WTC11 (cell line): ENCODE results near the gene SVBP. TPM values are rescaled to one million over a fixed set of nuclear protein-coding genes. Genes with fewer than 3 reads are reported as not detected.
A peak's percentile ranks its signal among the peaks of the same experiment; 100 is the strongest.

ENCODE experiments used
- ATAC-seq: fragments of 200-7000 bp; cut with Tn5 transposase; 2 replicates; pipeline ENCODE4 v1.10.0; 2021; ENCODE audit warnings: mild to moderate bottlenecking, moderate library complexity
- CTCF ChIA-PET: fragments of 300-600 bp; sonication (Branson Sonifier 250); formaldehyde crosslinking; loops from one replicate; lab custom pipeline; 2021; ENCODE audit warnings: antibody characterized with exemption; lab: Charles Lee
- POLR2A ChIA-PET: fragments of 350-600 bp; sonication (Branson Sonifier 250); formaldehyde crosslinking; loops from one replicate; lab custom pipeline; 2021; ENCODE audit warnings: antibody characterized with exemption; lab: Charles Lee
- DNase-seq: peaks from one replicate; pipeline ENCODE4 v3.0.0; 2021; ENCODE audit warnings: low spot score
- H3K27ac Mint-ChIP-seq: 2 replicates; pipeline ENCODE4 v1.8.0; 2021; ENCODE audit warnings: mixed read lengths
- H3K27me3 Mint-ChIP-seq: 2 replicates; pipeline ENCODE4 v1.8.0; 2021; ENCODE audit warnings: low read depth, mild to moderate bottlenecking, moderate library complexity, mixed read lengths
- H3K36me3 Mint-ChIP-seq: 2 replicates; pipeline ENCODE4 v1.8.0; 2021; ENCODE audit warnings: mixed read lengths
- H3K4me1 Mint-ChIP-seq: 2 replicates; pipeline ENCODE4 v1.8.0; 2022; ENCODE audit warnings: mixed read lengths
- H3K4me3 Mint-ChIP-seq: 2 replicates; pipeline ENCODE4 v1.8.0; 2021; ENCODE audit warnings: mild to moderate bottlenecking, moderate library complexity, mixed read lengths
- H3K9me3 Mint-ChIP-seq: 2 replicates; pipeline ENCODE4 v1.8.0; 2021; ENCODE audit warnings: mixed read lengths
- CBFB ChIP-seq: sonication (generic); formaldehyde crosslinking; IDR thresholded peaks from 2 replicates; pipeline ENCODE4 v1.8.1; 2022; ENCODE audit warnings: mild to moderate bottlenecking, low read depth, missing genetic modification reagents
- E2F4 ChIP-seq: sonication (generic); formaldehyde crosslinking; IDR thresholded peaks from 2 replicates; pipeline ENCODE4 v1.8.1; 2022; ENCODE audit warnings: low read depth, mild to moderate bottlenecking, moderate library complexity, missing genetic modification reagents, borderline replicate concordance
- ETV6 ChIP-seq: sonication (generic); formaldehyde crosslinking; IDR thresholded peaks from 2 replicates; pipeline ENCODE4 v1.8.1; 2022; ENCODE audit warnings: mild to moderate bottlenecking, missing genetic modification reagents
- FOXJ3 ChIP-seq: sonication (generic); formaldehyde crosslinking; IDR thresholded peaks from 2 replicates; pipeline ENCODE4 v1.9.0; 2021; ENCODE audit warnings: missing genetic modification reagents, mild to moderate bottlenecking, borderline replicate concordance
- GABPB1 ChIP-seq: sonication (generic); formaldehyde crosslinking; IDR thresholded peaks from 2 replicates; pipeline ENCODE4 v1.8.1; 2023; ENCODE audit warnings: mild to moderate bottlenecking, missing genetic modification reagents
- GTF2I ChIP-seq: fragments of 250-450 bp; sonication (Bioruptor Pico); conservative IDR thresholded peaks from 2 replicates; pipeline ENCODE4 v1.4.0; 2021; ENCODE audit warnings: mild to moderate bottlenecking
- HMGA2 ChIP-seq: fragments of 250-450 bp; sonication (Bioruptor Pico); IDR thresholded peaks from 2 replicates; pipeline ENCODE4 v1.4.0; 2021; ENCODE audit warnings: mild to moderate bottlenecking, moderate library complexity
- KAT7 ChIP-seq: sonication (generic); formaldehyde crosslinking; IDR thresholded peaks from 2 replicates; pipeline ENCODE4 v1.8.1; 2023; ENCODE audit warnings: missing genetic modification reagents, mild to moderate bottlenecking, borderline replicate concordance
- NFATC4 ChIP-seq: fragments of 250-450 bp; sonication (Bioruptor Pico); IDR thresholded peaks from 2 replicates; pipeline ENCODE4 v1.9.0; 2021; ENCODE audit warnings: mild to moderate bottlenecking
- NFYB ChIP-seq: sonication (generic); formaldehyde crosslinking; conservative IDR thresholded peaks from 2 replicates; pipeline ENCODE4 v1.8.0; 2022; ENCODE audit warnings: low read depth, missing genetic modification reagents
- PRRX2 ChIP-seq: fragments of 250-450 bp; sonication (Bioruptor Pico); IDR thresholded peaks from 2 replicates; pipeline ENCODE4 v1.8.0; 2021; ENCODE audit warnings: mild to moderate bottlenecking
- RELA ChIP-seq: sonication (generic); formaldehyde crosslinking; IDR thresholded peaks from 2 replicates; pipeline ENCODE4 v1.8.1; 2022; ENCODE audit warnings: missing genetic modification reagents, mild to moderate bottlenecking, borderline replicate concordance
- SMAD3 ChIP-seq: sonication (generic); formaldehyde crosslinking; IDR thresholded peaks from 2 replicates; pipeline ENCODE4 v1.8.0; 2022; ENCODE audit warnings: missing genetic modification reagents, mild to moderate bottlenecking, borderline replicate concordance
- SP1 ChIP-seq: sonication (generic); formaldehyde crosslinking; conservative IDR thresholded peaks from 2 replicates; pipeline ENCODE4 v1.8.1; 2022; ENCODE audit warnings: missing genetic modification reagents
- ZBTB21 ChIP-seq: sonication (generic); formaldehyde crosslinking; IDR thresholded peaks from 2 replicates; pipeline ENCODE4 v1.8.1; 2023; ENCODE audit warnings: mild to moderate bottlenecking, missing genetic modification reagents, borderline replicate concordance
- ZNF121 ChIP-seq: sonication (generic); formaldehyde crosslinking; IDR thresholded peaks from 2 replicates; pipeline ENCODE4 v1.8.0; 2023; ENCODE audit warnings: missing genetic modification reagents
- ZNF263 ChIP-seq: sonication (generic); formaldehyde crosslinking; IDR thresholded peaks from 2 replicates; pipeline ENCODE4 v1.8.1; 2022; ENCODE audit warnings: low read depth, mild to moderate bottlenecking, moderate library complexity, missing genetic modification reagents
- total RNA-seq: library from RNA; stranded (reverse); gene quantifications from 3 replicates; pipeline ENCODE4 v1.2.3, GENCODE V29; 2021
- TF ChIP-seq, protein P1 (sequence below): sonication (generic); formaldehyde crosslinking; IDR thresholded peaks from 2 replicates; pipeline ENCODE4 v1.8.0; 2023; ENCODE audit warnings: missing genetic modification reagents
- TF ChIP-seq, protein P2 (sequence below): sonication (generic); formaldehyde crosslinking; IDR thresholded peaks from 2 replicates; pipeline ENCODE4 v1.8.1; 2022; ENCODE audit warnings: mild to moderate bottlenecking, moderate library complexity, missing genetic modification reagents
- TF ChIP-seq, protein P3 (sequence below): sonication (generic); formaldehyde crosslinking; IDR thresholded peaks from 2 replicates; pipeline ENCODE4 v1.8.1; 2023; ENCODE audit warnings: mild to moderate bottlenecking, missing genetic modification reagents, moderate library complexity
- TF ChIP-seq, protein P4 (sequence below): sonication (generic); formaldehyde crosslinking; IDR thresholded peaks from 2 replicates; pipeline ENCODE4 v1.8.1; 2023; ENCODE audit warnings: mild to moderate bottlenecking, missing genetic modification reagents, borderline replicate concordance
- TF ChIP-seq, protein P5 (sequence below): fragments of 250-450 bp; sonication (Bioruptor Pico); IDR thresholded peaks from 2 replicates; pipeline ENCODE4 v1.8.0; 2021; ENCODE audit warnings: mild to moderate bottlenecking

SVBP gene
- total RNA-seq, 1 experiment from 2014 or later: 28.7 TPM

DNA sequence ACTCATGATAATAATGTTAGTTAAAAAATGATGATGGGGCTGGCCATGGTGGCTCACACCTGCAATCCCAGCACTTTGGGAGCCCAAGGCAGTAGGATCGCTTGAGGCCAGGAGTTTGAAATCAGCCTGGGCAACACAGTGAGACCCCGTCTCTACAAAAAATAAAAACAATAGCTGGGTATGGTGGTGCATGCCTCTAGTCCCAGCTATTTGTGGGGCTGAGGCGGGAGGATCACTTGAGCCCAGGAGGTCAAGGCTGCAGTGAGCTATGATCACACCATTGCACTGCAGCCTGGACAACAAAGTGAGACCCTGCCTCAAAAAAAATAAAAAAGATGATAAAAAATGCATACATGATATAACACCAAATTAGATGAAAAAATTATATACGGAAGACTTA lies 55.6 kb downstream of the SVBP start:
- POLR2A ChIA-PET: no interaction called here
- ATAC-seq (no peak), DNase-seq (no peak)
- no peak overlapping the region for H3K4me3 Mint-ChIP-seq
- peaks cover 2% of the 10 kb centered on the region for H3K4me1 Mint-ChIP-seq
- no peaks in the 10 kb centered on the region for H3K27me3 Mint-ChIP-seq
- CTCF ChIA-PET: no interaction called here
- H3K9me3 Mint-ChIP-seq: no peaks in the 10 kb centered on the region
- peaks cover 29% of the 10 kb centered on the region for H3K36me3 Mint-ChIP-seq
- TF ChIP-seq ZNF121 (peak; percentile 79; the same call in 1 of the 2 replicates), PRRX2 (CRISPR knock-in tag) (no peak)
- H3K27ac Mint-ChIP-seq: no peak overlapping the region

GRCh38 chr1:42759114-42759513 lies 58.1 kb downstream of the SVBP start:
- CTCF ChIA-PET: interaction anchor here (0.9 to 1.9 kb wide), 6 partner anchors 8 to 315 kb away, joined by 3 to 11 read pairs (median 5); partner anchors contain the start of genes C1orf50, CLDN19 and P3H1
- peaks cover 53% of the 10 kb centered on the region for H3K36me3 Mint-ChIP-seq
- no peaks in the 10 kb centered on the region for H3K9me3 Mint-ChIP-seq
- H3K4me1 Mint-ChIP-seq: peaks cover 2% of the 10 kb centered on the region
- TF ChIP-seq, protein P1, sequence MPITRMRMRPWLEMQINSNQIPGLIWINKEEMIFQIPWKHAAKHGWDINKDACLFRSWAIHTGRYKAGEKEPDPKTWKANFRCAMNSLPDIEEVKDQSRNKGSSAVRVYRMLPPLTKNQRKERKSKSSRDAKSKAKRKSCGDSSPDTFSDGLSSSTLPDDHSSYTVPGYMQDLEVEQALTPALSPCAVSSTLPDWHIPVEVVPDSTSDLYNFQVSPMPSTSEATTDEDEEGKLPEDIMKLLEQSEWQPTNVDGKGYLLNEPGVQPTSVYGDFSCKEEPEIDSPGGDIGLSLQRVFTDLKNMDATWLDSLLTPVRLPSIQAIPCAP (CRISPR knock-in tag): no peak
- TF ChIP-seq NFYB (CRISPR knock-in tag): no peak
- TF ChIP-seq, protein P2, sequence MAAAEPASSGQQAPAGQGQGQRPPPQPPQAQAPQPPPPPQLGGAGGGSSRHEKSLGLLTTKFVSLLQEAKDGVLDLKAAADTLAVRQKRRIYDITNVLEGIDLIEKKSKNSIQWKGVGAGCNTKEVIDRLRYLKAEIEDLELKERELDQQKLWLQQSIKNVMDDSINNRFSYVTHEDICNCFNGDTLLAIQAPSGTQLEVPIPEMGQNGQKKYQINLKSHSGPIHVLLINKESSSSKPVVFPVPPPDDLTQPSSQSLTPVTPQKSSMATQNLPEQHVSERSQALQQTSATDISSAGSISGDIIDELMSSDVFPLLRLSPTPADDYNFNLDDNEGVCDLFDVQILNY (CRISPR knock-in tag): no peak
- H3K4me3 Mint-ChIP-seq: no peak overlapping the region
- DNase-seq: peak; percentile 63
- H3K27me3 Mint-ChIP-seq: no peaks in the 10 kb centered on the region
- peak; percentile 95 for ATAC-seq
- H3K27ac Mint-ChIP-seq: no peak overlapping the region
- POLR2A ChIA-PET: no interaction called here

GRCh38 chr1:42758641-42759040 lies 58.6 kb downstream of the SVBP start:
- TF ChIP-seq RELA (CRISPR knock-in tag): no peak
- no peak for TF ChIP-seq E2F4 (CRISPR knock-in tag)
- TF ChIP-seq, protein P3, sequence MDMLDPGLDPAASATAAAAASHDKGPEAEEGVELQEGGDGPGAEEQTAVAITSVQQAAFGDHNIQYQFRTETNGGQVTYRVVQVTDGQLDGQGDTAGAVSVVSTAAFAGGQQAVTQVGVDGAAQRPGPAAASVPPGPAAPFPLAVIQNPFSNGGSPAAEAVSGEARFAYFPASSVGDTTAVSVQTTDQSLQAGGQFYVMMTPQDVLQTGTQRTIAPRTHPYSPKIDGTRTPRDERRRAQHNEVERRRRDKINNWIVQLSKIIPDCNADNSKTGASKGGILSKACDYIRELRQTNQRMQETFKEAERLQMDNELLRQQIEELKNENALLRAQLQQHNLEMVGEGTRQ (CRISPR knock-in tag): no peak
- TF ChIP-seq, protein P4, sequence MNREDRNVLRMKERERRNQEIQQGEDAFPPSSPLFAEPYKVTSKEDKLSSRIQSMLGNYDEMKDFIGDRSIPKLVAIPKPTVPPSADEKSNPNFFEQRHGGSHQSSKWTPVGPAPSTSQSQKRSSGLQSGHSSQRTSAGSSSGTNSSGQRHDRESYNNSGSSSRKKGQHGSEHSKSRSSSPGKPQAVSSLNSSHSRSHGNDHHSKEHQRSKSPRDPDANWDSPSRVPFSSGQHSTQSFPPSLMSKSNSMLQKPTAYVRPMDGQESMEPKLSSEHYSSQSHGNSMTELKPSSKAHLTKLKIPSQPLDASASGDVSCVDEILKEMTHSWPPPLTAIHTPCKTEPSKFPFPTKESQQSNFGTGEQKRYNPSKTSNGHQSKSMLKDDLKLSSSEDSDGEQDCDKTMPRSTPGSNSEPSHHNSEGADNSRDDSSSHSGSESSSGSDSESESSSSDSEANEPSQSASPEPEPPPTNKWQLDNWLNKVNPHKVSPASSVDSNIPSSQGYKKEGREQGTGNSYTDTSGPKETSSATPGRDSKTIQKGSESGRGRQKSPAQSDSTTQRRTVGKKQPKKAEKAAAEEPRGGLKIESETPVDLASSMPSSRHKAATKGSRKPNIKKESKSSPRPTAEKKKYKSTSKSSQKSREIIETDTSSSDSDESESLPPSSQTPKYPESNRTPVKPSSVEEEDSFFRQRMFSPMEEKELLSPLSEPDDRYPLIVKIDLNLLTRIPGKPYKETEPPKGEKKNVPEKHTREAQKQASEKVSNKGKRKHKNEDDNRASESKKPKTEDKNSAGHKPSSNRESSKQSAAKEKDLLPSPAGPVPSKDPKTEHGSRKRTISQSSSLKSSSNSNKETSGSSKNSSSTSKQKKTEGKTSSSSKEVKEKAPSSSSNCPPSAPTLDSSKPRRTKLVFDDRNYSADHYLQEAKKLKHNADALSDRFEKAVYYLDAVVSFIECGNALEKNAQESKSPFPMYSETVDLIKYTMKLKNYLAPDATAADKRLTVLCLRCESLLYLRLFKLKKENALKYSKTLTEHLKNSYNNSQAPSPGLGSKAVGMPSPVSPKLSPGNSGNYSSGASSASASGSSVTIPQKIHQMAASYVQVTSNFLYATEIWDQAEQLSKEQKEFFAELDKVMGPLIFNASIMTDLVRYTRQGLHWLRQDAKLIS (CRISPR knock-in tag): no peak
- no peak for TF ChIP-seq NFATC4 (CRISPR knock-in tag)
- no peak for TF ChIP-seq GABPB1
- TF ChIP-seq ZBTB21 (CRISPR knock-in tag): no peak
- TF ChIP-seq FOXJ3 (CRISPR knock-in tag): no peak
- TF ChIP-seq ETV6 (CRISPR knock-in tag): no peak
- TF ChIP-seq HMGA2 (CRISPR knock-in tag): no peak
- no peak for TF ChIP-seq ZNF263 (CRISPR knock-in tag)
- TF ChIP-seq GTF2I (CRISPR knock-in tag): no peak
- TF ChIP-seq, protein P5, sequence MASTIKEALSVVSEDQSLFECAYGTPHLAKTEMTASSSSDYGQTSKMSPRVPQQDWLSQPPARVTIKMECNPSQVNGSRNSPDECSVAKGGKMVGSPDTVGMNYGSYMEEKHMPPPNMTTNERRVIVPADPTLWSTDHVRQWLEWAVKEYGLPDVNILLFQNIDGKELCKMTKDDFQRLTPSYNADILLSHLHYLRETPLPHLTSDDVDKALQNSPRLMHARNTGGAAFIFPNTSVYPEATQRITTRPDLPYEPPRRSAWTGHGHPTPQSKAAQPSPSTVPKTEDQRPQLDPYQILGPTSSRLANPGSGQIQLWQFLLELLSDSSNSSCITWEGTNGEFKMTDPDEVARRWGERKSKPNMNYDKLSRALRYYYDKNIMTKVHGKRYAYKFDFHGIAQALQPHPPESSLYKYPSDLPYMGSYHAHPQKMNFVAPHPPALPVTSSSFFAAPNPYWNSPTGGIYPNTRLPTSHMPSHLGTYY (CRISPR knock-in tag): no peak
- TF ChIP-seq CBFB: no peak
- TF ChIP-seq KAT7: no peak
- no peak for TF ChIP-seq SMAD3 (CRISPR knock-in tag)
- no peak for TF ChIP-seq SP1 (CRISPR knock-in tag)
- H3K36me3 Mint-ChIP-seq: peaks cover 58% of the 10 kb centered on the region
- no peak overlapping the region for H3K4me3 Mint-ChIP-seq
- DNase-seq: no peak
- H3K4me1 Mint-ChIP-seq: peaks cover 2% of the 10 kb centered on the region
- H3K27ac Mint-ChIP-seq: no peak overlapping the region
- ChIA-PET POLR2A (no interaction called here), CTCF (interaction anchor here (1.0 to 1.9 kb wide), 5 partner anchors 9 to 247 kb away, joined by 3 to 11 read pairs (median 5); partner anchors contain the start of genes C1orf50, CLDN19 and P3H1)
- H3K9me3 Mint-ChIP-seq: no peaks in the 10 kb centered on the region
- ATAC-seq: no peak
- H3K27me3 Mint-ChIP-seq: no peaks in the 10 kb centered on the region
